Stomach (tissue), 4 donors: ENCODE data around the gene MZT2B.
"Not testable (repeated sequence)": the region's sequence is repeated elsewhere in the genome, so short reads cannot be mapped to it uniquely, and the experiment has no call there.

Experiments
- CTCF ChIP-seq, 7 experiments: fragments of 450-650 bp in 4 of 7; fragments of 200-600 bp in 3 of 7; sonication (generic) in 3 of 7; IDR thresholded peaks; one replicate each; pipeline ENCODE4 v1.5.1; 2016 to 2019; ENCODE audit warnings: antibody characterized with exemption in 7 of 7, control low read depth in 2 of 7, mild to moderate bottlenecking in 1 of 7
- EP300 ChIP-seq: sonication (generic); formaldehyde crosslinking; IDR thresholded peaks from one replicate; pipeline ENCODE4 v1.6.1; 2017; ENCODE audit warnings: antibody characterized with exemption
- POLR2A ChIP-seq, 4 donors: fragments of 450-650 bp; IDR thresholded peaks; one replicate each; pipeline ENCODE4 v1.6.1; 2016; ENCODE audit warnings: antibody characterized with exemption in 4 of 4, control low read depth in 2 of 4, mild to moderate bottlenecking in 1 of 4, moderate library complexity in 1 of 4
- POLR2AphosphoS5 ChIP-seq, 3 donors: sonication (generic); formaldehyde crosslinking; IDR thresholded peaks; one replicate each; pipeline ENCODE4 v1.6.1; 2016; ENCODE audit warnings: antibody characterized with exemption in 3 of 3

GRCh38 chr2:130136546-130136945 is 45.5 kb upstream of the MZT2B start:
- TF ChIP-seq CTCF (IDR thresholded peaks at IDR 0.05); POLR2AphosphoS5 (IDR thresholded peaks at IDR 0.05); POLR2A (IDR thresholded peaks at IDR 0.05); EP300: not testable (repeated sequence)
